Endometrial microvascular endothelial cells (primary cell): ENCODE results near the gene OR13C4. TPM values are rescaled to one million over a fixed set of nuclear protein-coding genes. Genes with fewer than 3 reads are reported as not detected.
"Not testable (repeated sequence)": the region's sequence is repeated elsewhere in the genome, so short reads cannot be mapped to it uniquely, and the experiment has no call there.

Experiments
- in situ Hi-C: cut with HindIII; loops from 2 replicates; pipeline ENCODE4 v1.10.0; 2017; ENCODE audit warnings: low sequenced_read_pairs, low pct_unique_long_range_greater_than_20kb; ENCODE audit errors: inconsistent ontology term
- total RNA-seq: library from RNA; depleted of rRNA; stranded (reverse); fragments of >200 nt; gene quantifications from one replicate; pipeline ENCODE4 v1.2.3, GENCODE V29; 2015; ENCODE audit errors: inconsistent ontology term

Gene OR13C4
- total RNA-seq: not detected

DNA sequence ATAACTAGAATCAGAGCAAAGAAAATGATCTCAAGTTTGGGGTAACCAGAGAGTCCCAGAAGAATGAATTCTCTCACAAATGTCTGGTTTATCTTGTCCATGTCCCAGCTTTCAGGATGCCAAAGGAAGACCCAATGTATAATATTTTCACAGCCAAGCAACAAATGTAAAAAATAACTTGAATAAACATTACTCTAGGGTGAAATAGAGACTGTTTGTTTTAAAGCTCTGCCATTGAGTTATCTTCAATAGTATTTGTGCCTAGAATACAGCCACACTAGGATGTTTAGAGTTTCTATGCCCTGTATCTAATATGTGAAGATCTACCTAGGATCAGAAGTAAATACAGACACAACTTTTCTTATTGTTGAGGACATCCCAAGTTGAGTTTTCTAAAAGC lies at the start of gene OR13C4:
Gene OR13C4 (minus strand): TSS at position 101 of the 400 bp plus-strand sequence. CDS start 0 bp downstream, at position 101.
- in situ Hi-C loops: no loop called here

DNA sequence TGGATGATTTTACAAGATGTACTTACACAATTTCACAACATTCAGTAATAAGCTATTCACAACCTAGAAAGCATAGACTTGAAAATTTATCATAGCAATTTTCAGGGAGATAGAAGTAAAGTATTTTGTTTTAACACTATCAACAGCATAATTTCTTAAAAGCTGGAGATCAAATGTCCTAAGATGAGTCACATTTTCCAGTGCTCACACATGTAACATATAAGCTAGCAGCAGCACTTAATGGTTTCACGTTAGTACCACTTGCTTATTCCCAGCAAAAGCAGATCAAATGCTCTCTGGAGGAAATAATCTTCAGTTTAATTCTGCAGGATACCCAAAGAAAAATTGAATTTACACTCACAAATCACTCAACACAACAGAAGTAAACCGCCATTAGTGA lies 48.4 kb upstream of the OR13C4 start:
- in situ Hi-C loops: no loop called here

DNA sequence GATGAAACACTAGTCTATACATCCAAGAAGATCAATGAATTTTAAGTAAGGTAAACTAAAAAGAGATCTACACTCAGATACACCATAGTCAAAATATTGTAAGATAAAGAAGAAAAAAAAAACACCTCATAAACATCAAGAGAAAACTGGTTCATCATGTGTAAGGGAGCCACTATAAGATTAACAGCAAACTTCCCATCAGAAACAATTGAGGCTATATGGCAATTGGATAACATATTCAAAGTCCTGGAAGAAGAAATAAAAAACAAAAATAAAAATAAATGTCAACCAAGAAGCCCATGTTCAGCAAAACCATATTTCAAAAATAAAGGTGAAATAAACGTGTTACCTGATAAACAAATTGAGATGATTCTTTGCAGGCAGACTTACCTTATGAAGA lies 45.6 kb upstream of the OR13C4 start:
- in situ Hi-C loops: no loop called here

DNA sequence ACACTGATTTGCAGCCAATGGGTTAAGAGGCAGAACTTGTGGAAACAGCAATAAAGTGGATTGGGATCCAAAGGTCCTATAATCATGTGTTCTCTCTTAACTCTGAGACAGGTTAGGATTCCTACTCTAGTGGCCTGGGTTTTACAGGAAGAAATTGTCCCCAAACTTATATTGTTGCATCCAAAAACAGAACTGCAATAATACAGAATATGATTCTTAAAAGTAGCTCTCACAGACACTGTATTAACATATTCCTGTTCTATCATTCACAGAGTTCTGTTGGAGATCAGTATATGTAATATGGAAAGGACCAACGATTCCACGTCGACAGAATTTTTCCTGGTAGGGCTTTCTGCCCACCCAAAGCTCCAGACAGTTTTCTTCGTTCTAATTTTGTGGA lies 41.9 kb upstream of the OR13C4 start, which contains the start of gene OR13C8:
Gene OR13C8 (plus strand): TSS at position 301 of the 400 bp plus-strand sequence. CDS start 0 bp downstream, at position 301.
- in situ Hi-C loops: no loop called here

DNA sequence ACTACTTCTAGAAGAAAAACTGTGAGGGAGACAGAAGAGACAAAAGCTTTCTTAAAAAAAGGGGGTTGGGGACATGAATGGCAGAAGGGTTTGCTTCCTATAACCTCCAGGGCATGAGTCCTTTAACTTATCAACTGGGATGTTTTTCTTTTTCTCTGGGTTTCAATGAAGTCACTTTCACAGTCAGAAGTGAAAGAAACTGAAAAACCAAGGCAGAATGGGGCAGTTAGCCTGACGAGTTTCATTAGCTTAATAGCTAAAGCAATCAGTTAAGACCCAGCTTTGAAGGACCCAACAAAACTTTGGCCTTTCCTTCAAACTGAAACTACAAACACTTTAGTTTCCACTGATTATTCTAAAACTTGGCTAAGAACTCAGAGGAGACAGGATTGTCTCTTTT lies 37.3 kb upstream of the OR13C4 start:
- in situ Hi-C loops: no loop called here

- in situ Hi-C loops: no loop called here
Measured at GRCh38 chr9:104556830-104557634, 30.0 kb upstream of the OR13C4 start.

GRCh38 chr9:104555521-104555920 lies 28.5 kb upstream of the OR13C4 start:
- in situ Hi-C loops: no loop called here

DNA sequence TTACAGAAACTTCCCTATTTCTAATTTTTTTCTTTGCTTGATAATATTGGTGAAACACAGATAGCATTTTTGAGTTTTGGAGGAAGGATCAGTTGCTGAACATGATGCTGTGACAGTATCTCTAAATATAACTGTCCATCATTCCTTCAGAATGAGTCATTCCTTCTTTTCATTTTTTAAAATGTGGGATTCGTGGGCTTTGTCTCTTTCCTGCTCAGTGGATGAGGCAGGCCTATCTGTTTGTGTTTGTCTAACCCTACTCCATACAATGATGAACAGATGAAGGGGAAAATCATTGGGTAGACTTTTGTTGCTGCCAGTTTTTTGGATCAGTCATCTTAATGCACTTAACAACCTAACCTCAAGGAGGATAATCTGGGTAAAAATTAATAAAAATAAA lies 26.3 kb upstream of the OR13C4 start:
- in situ Hi-C loops: no loop called here

GRCh38 chr9:104544644-104545043 lies 17.6 kb upstream of the OR13C4 start:
- in situ Hi-C loops: no loop called here

GRCh38 chr9:104539275-104539674 lies 12.3 kb upstream of the OR13C4 start:
- in situ Hi-C loops: no loop called here

- in situ Hi-C loops: no loop called here
Measured at GRCh38 chr9:104536756-104537155, 9.7 kb upstream of the OR13C4 start, which contains the start of gene OR13C3. OR13C3 (minus strand) TSS chr9:104536856; CDS start chr9:104536723, 133 bp downstream.

- in situ Hi-C loops: not testable (repeated sequence)
Measured at GRCh38 chr9:104520241-104520640, 6.8 kb downstream of the OR13C4 start.

DNA sequence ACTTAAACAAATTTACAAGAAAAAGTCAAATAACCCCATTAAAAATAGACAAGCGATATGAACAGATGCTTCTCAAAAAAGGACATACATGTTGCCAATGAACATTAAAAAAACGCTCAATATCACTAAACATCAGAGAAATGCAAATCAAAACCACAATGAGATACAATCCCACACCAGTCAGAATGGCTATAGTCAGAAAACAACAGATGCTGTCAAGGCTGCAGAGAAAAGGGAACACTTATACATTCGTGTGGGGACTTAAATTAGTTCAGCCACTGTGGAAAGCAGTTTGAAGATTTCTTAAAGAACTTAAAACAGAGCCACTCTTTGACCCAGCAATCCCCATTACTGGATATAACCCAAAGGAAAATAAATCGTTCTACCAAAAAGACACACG lies 12.1 kb downstream of the OR13C4 start:
- in situ Hi-C loops: no loop called here

DNA sequence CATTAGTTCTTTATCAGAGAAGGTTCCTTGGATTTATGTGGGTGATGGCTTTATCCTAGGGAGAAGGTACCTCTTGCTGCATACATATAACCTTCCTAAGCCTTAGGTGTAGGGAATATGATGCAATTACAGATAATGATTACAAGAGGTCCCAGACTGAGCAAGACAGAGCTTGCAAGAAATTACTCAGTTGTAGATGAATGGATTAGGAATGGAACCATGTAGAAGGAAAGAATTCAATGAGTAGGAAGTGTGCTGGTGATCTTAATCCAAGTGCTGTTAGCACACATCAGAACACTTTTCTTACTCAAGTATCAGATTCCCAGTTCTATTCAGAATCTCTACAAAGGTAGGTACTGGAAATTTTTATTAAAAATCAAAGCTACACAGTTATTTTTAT lies 20.4 kb downstream of the OR13C4 start:
- in situ Hi-C loops: no loop called here

GRCh38 chr9:104503963-104504362 lies 23.0 kb downstream of the OR13C4 start, which contains the start of gene OR13F1:
OR13F1 (plus strand) TSS chr9:104504263; CDS start chr9:104504263, 0 bp downstream.
- in situ Hi-C loops: no loop called here

DNA sequence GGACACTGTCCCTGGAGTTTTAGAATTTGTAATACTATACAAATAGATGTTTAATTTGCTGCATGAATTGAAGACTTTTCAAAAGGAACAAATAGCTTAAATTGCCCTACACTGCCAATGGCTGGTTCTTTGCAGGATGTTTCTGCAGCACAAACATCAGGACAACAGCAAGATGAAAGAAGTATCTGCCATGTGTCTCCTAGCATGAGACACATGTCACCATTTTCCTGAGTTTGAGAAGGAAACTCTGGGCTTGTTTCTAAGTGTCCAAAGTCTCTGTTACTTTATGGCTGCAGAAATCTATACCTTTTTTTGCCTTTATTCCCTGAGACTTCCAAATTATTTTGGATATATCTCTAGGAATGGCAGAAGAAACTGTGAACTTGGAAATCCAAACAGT lies 23.6 kb downstream of the OR13C4 start:
- in situ Hi-C loops: no loop called here

DNA sequence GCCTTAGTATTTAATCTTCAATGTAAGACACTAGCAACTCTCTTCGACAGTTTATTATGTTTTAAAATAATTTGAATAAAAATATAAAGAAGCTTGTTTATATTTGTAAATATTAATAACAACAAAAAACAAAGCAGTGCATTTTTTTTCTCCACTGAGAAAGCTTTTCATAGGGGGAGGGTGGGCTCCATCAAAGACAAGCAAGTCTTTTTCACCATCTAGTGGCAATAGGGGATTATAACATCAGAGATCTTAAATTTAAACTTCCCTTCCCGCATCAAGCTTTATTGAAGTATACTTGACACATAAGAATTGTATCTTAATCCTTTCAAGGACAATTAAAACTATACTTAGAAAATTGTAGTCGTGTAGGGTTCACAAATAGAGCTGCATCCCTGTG lies 32.2 kb downstream of the OR13C4 start:
- in situ Hi-C loops: no loop called here

- in situ Hi-C loops: no loop called here
Measured at GRCh38 chr9:104485014-104485413, 42.0 kb downstream of the OR13C4 start.

- in situ Hi-C loops: no loop called here
Measured at GRCh38 chr9:104482921-104483570, 44.0 kb downstream of the OR13C4 start.
